ENCODE results near the gene NCOA5.

Gene NCOA5

DNA sequence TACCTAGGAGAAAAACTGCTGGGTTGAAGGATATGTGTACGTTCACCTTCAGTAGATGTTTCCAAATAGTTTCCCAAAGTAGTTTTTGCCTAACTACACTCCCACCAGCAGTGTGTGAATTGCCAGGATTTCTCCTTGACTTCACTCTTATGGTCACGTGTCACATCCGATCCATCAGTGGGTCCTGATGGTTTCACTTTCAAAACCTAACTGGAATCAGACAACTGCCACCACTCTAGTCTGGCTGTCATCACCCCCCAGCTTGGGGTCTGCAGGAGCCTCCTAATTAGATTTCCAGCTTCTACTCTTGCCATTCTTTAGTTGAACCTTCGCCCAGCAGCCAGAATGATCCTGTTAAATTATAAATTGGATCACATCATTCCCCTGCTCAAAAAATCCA is 69.2 kb downstream of the NCOA5 start:
- H3K27me3 ChIP-seq, result peaks cover 5 to 87% of the 10 kb centered on the region in 2 donors
- H3K4me3 ChIP-seq, result no peak overlapping the region
- H3K27ac ChIP-seq, result no peak overlapping the region
- intact Hi-C loops (cut with DNase I; ENCODE audit: low total_unique reads), result loop anchor here (5.0 kb wide), 1 partner anchor 152 kb away; no protein-coding TSS in a partner anchor
- DNase-seq, result no peak
- H3K36me3 ChIP-seq, result no peaks in the 10 kb centered on the region
- H3K4me1 ChIP-seq, result peaks cover 0 to 19% (median 15%) of the 10 kb centered on the region in 4 donors
- TF ChIP-seq, protein P1, sequence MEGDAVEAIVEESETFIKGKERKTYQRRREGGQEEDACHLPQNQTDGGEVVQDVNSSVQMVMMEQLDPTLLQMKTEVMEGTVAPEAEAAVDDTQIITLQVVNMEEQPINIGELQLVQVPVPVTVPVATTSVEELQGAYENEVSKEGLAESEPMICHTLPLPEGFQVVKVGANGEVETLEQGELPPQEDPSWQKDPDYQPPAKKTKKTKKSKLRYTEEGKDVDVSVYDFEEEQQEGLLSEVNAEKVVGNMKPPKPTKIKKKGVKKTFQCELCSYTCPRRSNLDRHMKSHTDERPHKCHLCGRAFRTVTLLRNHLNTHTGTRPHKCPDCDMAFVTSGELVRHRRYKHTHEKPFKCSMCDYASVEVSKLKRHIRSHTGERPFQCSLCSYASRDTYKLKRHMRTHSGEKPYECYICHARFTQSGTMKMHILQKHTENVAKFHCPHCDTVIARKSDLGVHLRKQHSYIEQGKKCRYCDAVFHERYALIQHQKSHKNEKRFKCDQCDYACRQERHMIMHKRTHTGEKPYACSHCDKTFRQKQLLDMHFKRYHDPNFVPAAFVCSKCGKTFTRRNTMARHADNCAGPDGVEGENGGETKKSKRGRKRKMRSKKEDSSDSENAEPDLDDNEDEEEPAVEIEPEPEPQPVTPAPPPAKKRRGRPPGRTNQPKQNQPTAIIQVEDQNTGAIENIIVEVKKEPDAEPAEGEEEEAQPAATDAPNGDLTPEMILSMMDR (IDR thresholded peaks at IDR 0.05), result no peak
- no peaks in the 10 kb centered on the region for H3K9me3 ChIP-seq

DNA sequence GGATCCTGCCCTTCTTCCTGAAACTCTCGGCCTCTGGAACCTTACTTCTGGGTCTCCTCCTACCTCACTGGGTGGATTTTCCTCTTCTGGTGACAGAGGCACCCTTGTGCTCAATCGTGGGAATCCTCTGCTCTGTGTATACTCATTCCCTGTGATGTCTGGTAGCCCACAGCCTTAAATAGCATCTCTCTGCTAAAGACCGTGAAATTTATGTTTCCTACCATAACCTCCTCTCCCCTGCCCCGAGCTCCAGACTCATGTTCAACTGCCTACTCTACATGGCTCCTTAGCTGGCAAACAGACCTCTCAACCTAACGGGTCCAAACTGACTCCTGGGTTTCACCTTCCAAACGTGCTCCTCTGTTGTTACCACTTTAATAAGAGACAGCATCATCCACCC is 71.2 kb downstream of the NCOA5 start:
- Histone ChIP-seq H3K27ac (no peak overlapping the region), H3K27me3 (peaks cover 5 to 85% of the 10 kb centered on the region in 2 donors), H3K4me1 (peaks cover 0 to 25% (median 18%) of the 10 kb centered on the region in 4 donors), H3K36me3 (no peaks in the 10 kb centered on the region), H3K9me3 (no peaks in the 10 kb centered on the region), H3K4me3 (no peak overlapping the region)
- DNase-seq, result no peak
- TF ChIP-seq, protein P1 (IDR thresholded peaks at IDR 0.05), result no peak
- intact Hi-C loops (cut with DNase I; ENCODE audit: low total_unique reads), result no loop called here

DNA sequence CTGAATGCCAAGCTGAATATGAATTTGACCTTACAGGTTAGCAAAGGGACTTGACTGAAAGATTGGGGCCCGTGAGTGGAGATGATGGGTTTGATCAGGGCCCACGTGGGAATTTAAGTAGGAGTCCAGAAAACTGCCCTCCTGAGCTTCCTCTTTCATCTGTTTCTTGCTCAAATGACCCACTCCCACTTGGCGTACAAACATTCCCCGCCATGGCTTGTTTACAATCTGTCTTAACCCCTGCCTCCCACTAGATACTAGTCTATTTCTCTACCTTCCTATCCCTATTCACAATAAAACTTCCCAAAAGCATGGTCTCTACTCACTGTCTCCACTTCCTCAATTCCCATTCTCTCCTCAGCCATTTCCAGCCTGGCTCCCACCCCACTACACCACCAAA is 71.7 kb downstream of the NCOA5 start:
- peaks cover 0 to 28% (median 18%) of the 10 kb centered on the region in 4 donors for H3K4me1 ChIP-seq
- H3K4me3 ChIP-seq, result no peak overlapping the region
- no peaks in the 10 kb centered on the region for H3K36me3 ChIP-seq
- DNase-seq, result no peak
- H3K27ac ChIP-seq, result no peak overlapping the region
- TF ChIP-seq, protein P1 (IDR thresholded peaks at IDR 0.05), result no peak
- H3K9me3 ChIP-seq, result no peaks in the 10 kb centered on the region
- peaks cover 5 to 85% of the 10 kb centered on the region in 2 donors for H3K27me3 ChIP-seq
- intact Hi-C loops (cut with DNase I; ENCODE audit: low total_unique reads), result no loop called here

DNA sequence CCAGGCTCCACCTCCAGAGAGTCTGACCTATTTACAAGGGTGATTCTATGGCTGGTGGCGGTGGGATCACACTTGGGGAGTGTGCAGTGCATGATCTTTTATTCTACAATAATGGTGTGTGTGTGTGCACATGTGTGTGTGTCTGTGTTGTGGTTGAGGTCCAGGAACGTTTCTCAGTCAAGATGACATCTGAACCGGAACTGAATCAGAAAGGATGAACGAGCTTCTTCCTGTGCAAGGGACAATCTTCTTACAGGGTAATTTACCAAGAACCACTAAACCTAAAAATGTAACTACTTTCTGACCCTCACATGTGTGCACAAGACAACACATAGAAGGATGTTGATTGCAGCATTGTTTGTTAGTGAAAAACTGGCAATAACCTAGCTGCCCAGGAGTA is 72.5 kb downstream of the NCOA5 start:
- TF ChIP-seq, protein P1 (IDR thresholded peaks at IDR 0.05), result no peak
- intact Hi-C loops (cut with DNase I; ENCODE audit: low total_unique reads), result no loop called here
- no peaks in the 10 kb centered on the region for H3K36me3 ChIP-seq
- H3K9me3 ChIP-seq, result no peaks in the 10 kb centered on the region
- peaks cover 5 to 85% of the 10 kb centered on the region in 2 donors for H3K27me3 ChIP-seq
- DNase-seq, result no peak
- no peak overlapping the region for H3K27ac ChIP-seq
- H3K4me3 ChIP-seq, result no peak overlapping the region
- peaks cover 0 to 21% (median 13%) of the 10 kb centered on the region in 4 donors for H3K4me1 ChIP-seq

DNA sequence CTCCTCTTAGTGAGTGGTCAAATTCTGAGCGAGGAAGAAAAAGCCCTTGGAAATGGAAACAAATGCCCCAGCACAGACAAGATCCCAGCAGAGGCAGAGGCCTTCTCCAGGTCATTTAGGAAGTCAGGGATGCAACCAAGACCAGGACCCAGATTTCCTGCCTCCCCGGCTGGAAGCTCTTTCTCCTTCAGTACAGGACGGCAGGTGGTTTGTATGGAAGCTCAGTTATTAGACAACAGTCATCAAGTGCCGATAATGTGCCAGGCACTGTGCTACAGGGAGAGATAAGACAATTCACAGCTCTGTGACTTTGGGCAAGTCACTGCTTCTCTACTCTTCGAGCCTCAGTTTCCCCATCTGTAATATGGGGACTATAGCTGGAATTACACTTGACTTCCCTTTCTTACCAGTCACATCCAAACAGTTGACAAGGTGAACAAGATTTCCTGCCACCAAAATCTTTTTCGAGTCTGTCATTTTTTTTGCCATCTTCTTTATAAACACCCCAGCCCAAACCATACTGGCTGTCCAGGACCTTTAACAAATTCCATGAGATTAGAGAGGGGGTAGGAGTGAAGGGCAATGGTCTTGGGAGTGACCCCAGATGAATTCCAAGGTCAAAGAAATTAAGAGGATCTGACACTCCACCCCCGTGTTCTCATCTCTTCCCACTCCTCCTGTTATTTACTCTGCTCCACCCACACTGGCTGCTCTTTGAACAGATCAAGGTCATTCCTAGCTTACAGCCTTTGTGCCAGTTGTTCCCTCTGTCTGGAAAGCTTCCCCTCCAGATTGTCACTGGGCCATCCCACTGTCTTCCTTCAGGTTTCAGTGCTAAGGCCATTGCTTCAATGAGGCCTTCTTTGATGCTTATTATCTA is 75.0 kb downstream of the NCOA5 start:
- TF ChIP-seq, protein P1 (IDR thresholded peaks at IDR 0.05), result no peak
- no peak overlapping the region for H3K27ac ChIP-seq
- no peaks in the 10 kb centered on the region for H3K9me3 ChIP-seq
- no peaks in the 10 kb centered on the region for H3K36me3 ChIP-seq
- peaks cover 0 to 18% (median 6%) of the 10 kb centered on the region in 4 donors for H3K4me1 ChIP-seq
- H3K4me3 ChIP-seq, result no peak overlapping the region
- no peak for DNase-seq
- peaks cover 3 to 83% of the 10 kb centered on the region in 2 donors for H3K27me3 ChIP-seq
- intact Hi-C loops (cut with DNase I; ENCODE audit: low total_unique reads), result no loop called here

All from tibial artery (tissue), 4 donors.